ENCODE results near the gene MTUS2. TPM values are rescaled to one million over a fixed set of nuclear protein-coding genes. Genes with fewer than 3 reads are reported as not detected.

The MTUS2 gene
- polyA plus RNA-seq, 3 donors, result 0.03 to 7.4 TPM; not detected in 1

DNA sequence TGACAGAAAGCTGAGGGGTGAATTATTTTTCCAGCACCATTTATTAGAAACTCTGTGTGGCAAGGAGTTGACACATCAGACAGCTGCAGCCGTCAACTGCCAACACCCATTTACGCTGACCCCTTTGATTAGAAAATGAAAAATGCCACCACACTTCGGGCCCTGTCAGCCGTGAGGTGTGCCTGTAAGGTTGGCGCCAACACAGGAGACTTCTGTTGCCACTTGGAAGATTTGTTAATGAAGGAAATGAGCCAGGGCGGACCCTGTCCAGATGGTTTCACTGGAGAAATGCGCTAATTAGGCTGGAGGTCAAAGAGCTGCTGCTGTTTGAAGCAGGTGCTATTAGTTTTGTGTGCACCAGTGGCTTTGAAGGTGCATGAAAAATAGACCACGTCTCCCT is 297.5 kb downstream of the MTUS2 start:
- 79 to 89% (median 81%) methylated on average over 8 of the region's 8 CpGs for WGBS, 3 donors
- no peak overlapping the region for H3K27ac ChIP-seq (ENCODE audit: low read depth, low read length)

DNA sequence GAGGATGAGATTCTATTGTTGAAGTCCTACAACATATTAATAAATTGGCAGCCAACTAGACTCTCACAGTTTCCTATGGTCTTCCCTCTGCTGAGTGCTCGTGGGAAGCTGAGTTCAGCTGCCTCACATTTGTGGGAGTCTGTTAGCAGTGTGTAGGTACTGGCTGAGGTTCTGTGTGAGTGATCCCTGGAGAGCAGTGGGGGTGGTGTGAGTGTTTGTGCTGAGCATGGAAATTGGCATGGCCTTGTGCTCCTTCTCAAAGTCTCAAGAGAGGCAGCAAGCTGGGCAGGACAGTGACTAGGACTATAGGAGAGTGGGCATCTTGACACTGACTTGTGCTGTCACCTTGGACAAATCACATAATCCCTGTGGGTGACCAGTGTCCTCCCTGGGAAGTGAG is 298.3 kb downstream of the MTUS2 start:
- no peak overlapping the region for H3K27ac ChIP-seq (ENCODE audit: low read depth, low read length)
- WGBS, 3 donors, result 65% methylated on average over 1 of the region's 1 CpG

DNA sequence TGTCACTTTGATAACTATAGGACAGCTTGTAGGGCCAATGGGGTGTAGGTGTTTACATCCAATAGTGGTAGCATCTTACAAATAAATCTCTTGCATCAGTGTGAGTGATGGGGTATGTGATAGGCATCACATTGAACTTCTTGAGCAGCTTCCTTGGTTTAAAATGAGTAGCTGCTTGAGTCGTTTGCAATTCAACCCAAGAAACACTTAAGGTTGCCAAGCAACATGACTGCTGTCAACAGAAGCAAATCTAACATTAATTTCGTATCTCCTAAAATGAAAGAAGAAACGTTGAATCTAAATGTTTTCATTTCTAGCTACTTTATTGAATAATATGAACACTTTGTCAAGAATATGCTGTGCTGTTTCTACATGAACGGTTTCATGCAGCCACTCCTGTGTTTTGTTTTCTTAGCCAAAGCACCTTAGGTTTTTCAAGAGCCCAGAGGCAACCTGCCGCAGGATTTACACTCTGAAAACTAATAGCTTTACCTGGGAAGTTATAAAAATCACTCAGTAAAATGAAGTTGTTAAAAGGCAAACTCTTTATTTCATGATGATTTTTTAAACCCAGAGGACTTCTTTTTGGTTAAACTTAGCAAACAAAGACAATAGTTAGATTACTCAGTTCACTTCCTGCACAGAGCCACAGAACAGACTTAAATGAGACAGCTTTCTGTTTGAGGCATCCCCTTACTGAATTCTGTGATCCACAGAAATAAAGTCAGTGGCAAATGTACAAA is 305.2 kb downstream of the MTUS2 start:
- 36 to 44% (median 43%) methylated on average over 5 of the region's 5 CpGs for WGBS, 3 donors
- no peak overlapping the region for H3K27ac ChIP-seq (ENCODE audit: low read depth, low read length)

DNA sequence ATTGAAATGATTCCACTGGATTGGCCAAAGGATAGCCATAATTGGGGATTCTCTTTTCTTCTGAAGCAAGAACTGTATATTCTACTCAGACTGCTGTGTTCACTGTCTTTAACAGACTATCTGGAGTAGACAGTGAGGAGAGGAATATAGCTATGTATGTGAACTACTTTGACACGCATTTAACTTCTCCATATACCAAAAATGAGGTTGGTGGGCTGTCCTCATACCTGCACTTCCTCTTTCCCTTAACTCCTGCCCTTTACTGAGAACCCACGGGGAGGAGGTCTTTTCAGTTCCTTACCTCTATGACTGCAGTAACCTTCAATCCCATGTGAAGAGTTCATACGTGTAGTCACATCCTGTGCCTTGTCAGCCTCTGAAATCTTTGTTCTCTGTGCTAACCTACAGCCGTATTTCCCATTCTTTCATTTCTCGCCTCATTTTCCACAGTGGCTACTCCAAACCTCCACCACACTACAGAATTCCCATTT is 305.8 kb downstream of the MTUS2 start:
- WGBS, 3 donors, result 46 to 63% (median 60%) methylated on average over 5 of the region's 5 CpGs
- no peak overlapping the region for H3K27ac ChIP-seq (ENCODE audit: low read depth, low read length)

DNA sequence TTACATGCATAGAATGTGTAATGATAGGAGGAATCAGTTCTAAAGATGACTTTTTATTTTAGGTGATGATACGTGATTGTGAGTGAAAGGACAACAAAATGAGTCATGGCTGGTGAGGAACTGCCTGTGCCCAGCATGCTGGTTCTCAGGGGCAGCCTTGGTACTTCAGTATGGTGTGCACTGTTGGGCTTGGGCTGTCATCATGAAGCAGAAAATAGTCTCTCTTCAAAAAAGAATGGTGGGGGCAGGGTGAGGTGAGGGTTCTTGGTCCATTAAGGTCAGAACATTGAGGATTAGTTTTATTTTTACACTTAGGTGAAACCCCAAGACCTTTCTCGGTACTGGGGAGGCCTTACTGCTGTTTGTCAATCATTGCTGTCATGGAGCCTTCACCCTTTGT is 309.5 kb downstream of the MTUS2 start:
- 58 to 77% (median 74%) methylated on average over 2 of the region's 2 CpGs for WGBS, 3 donors
- H3K27ac ChIP-seq (ENCODE audit: low read depth, low read length), result no peak overlapping the region

DNA sequence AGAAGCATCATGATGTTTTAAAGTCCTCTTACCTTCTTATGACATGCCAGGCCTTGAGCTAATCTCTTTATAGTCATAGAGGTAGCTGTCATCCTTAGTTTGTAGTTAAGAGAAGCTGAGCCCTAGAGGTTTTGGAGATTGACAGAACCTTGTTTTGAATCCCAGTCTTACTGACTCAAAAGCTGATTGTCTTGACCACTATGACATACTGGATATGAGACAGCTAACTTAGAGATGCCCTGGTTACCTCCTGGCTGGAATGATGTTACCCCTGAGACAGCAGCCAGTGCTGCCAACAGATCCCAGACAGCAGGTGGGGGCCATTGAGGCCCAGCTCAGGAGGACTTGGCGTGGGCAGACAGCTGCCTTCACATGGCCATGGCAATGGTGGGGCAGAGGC is 311.0 kb downstream of the MTUS2 start:
- H3K27ac ChIP-seq (ENCODE audit: low read depth, low read length), result no peak overlapping the region
- 54 to 89% (median 74%) methylated on average over 1 of the region's 1 CpG for WGBS, 3 donors

DNA sequence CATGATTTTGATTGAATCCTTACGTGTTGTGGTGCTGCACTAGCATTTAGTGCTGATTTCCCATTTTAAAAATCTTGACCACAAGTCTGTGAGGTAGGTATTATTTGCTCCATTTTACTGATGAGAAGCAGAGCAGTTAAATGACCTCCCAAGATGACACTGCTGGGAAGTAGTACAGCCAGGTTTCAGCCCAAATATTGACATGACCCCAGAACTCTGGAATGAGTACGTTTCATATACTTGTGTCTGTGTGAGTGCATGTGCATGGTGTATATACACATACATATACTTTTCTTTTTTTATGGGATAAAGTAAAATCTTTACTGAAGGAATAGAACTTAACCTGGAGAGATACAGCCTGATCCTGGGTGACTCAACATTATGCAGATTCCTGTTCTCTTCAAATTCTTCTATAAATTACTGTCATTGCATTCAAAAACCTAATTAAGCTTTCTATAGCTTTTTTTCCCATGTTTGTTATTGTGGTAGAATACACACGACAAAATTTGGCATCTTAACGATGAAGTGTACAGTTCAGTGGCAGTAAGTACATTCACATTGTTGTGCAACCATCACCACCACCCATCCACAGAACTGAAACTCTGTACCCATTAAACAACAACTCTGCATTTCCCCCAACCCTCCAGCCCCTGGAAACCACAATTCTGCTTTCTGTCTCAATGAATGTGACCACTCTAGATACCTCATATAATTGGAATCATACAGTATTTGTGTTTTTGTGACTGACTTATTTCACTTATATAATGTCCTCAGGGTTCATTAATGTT is 311.9 kb downstream of the MTUS2 start:
- 69 to 76% (median 70%) methylated on average over 4 of the region's 4 CpGs for WGBS, 3 donors
- no peak overlapping the region for H3K27ac ChIP-seq (ENCODE audit: low read depth, low read length)

DNA sequence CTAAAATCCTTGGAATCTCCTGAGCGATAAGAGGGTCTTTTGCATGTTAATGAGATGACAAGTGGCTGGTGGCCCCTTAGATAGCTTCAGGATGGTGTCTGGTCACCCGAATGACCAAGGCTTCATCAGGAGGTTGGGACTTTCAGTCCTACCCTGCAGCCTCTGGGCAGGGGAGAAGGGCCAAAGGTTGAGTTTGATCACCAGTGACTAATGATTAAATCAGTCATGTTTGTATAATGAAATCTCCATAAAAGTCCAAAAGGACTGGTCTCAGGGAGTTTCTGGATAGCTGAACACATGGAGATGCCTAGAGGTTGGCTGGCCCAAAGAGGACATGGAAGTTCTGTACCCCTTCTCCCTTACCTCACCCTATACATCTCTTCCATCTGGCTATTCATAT is 316.2 kb downstream of the MTUS2 start:
- 86 to 95% (median 94%) methylated on average over 2 of the region's 2 CpGs for WGBS, 3 donors
- no peak overlapping the region for H3K27ac ChIP-seq (ENCODE audit: low read depth, low read length)

DNA sequence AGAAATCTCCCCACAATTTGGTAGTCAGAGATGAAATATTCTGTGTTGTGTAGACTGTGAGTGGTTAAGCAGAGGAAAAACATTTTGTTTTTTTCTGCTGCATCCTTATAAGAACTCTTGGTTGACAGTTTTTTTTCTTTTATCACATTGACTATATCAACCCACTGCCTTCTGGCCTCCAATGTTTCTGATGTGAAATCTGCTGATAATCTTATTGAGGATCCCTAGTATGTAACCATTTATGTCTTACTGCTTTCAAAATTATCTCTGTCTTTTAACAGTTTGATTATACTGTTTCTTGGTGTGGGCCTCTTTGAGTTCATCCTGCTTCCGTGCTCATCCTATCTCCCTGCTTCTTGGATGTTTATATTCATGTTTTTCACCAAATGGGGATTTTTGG is 316.9 kb downstream of the MTUS2 start:
- no peak overlapping the region for H3K27ac ChIP-seq (ENCODE audit: low read depth, low read length)
- WGBS, 3 donors, result 68 to 94% (median 86%) methylated on average over 1 of the region's 1 CpG

DNA sequence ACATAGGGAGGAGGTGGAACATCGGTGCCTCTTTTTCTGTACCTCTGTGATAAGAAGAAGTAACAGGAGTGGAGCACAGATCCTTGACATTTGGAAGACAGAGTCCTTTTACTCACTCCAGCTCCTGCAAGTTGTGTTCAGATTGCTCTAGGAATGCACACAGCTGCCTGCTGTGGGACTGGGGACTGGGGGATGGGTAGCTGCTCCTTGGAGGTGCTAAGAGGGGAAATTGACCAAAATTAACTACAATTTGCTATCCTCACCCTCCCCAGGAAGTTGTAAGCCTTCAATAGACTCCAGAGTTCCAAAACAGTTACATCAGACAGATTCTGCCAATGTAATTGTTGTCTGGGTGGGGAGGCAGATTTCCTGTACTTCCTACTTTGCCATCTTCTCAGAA is 317.9 kb downstream of the MTUS2 start:
- 82 to 91% (median 86%) methylated on average over 1 of the region's 1 CpG for WGBS, 3 donors
- no peak overlapping the region for H3K27ac ChIP-seq (ENCODE audit: low read depth, low read length)

DNA sequence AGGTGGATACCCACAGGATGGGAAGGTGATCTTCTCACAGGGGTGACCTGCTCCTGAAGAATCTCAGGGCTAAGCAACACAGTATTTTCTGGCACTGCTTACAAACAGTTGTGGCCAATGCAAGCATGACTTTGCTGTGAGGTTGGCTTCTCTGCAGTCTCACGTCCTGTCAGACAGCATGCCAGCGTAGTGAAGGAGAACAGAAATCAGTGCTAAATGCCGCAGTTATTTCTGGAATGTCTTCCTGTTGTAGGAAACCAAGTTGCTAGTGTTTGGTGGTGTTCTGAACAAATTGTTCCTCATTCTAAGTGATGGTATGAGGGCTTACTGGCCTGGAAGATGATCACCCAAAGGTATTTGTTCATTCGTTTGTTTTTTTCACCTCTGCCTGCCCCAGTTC is 320.1 kb downstream of the MTUS2 start:
- WGBS, 3 donors, result 13 to 21% (median 17%) methylated on average over 4 of the region's 4 CpGs

DNA sequence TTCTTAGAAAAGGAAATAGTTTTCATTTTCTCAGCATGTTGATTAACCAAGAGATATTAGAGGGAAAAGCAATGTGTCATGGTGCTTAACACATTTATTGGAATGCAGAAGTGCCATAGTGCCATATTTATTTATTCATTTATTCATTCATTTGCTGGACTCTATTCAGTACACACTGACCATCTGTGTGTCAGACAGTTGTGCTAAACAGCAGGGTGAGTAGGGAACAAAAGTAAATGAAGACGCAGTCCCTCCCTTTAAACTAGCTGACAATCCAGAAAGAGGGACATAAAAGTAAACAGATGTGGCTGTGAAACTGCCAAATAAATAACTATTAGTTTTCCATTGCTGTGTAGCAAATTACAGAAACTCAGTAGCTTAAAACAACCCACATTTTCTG is 323.7 kb downstream of the MTUS2 start:
- WGBS, 3 donors, result 68 to 92% (median 72%) methylated on average over 1 of the region's 1 CpG
- no peak overlapping the region for H3K27ac ChIP-seq (ENCODE audit: low read depth, low read length)

More for the DNA sequence above, 320.1 kb downstream of the MTUS2 start:
- H3K27ac ChIP-seq (ENCODE audit: low read depth, low read length), result no peak overlapping the region

DNA sequence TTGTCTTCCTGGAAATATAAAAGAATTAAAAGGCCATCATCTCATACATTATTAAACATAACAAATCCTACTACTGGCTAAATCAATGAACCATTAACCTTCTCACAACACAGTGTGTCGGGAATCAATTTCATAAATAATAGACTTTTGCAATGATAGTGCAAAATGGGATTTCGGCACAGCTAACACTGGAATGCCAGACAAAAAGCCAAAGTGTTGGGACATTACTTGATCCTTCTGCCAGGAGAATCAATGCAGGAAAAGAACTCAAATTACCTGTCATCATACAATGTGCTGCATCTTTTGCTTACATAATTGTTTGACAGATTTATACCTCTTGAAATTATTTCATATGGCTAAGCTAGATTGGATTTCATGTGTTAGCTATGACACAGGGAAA is 334.3 kb downstream of the MTUS2 start:
- WGBS, 3 donors, result 74 to 82% (median 77%) methylated on average over 2 of the region's 2 CpGs
- no peak overlapping the region for H3K27ac ChIP-seq (ENCODE audit: low read depth, low read length)

DNA sequence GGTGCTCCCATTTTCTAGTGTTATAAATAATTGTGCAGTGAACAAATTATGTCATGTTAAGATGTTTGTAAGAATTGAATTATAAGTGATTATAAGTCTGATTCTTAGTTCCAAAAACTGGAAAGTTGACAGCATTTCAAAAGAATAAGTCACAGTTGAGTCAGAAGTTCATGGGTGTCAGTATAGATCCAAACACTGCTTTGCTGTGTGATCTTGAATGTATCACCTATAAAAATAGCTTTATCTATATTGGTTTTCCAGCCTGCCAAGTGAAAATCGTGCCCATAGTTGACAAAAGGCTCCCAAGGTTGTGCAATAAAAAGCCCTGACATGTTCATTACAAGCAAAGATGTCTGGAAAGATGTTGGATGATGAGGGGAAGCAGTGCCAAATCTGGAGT is 336.0 kb downstream of the MTUS2 start:
- no peak overlapping the region for H3K27ac ChIP-seq (ENCODE audit: low read depth, low read length)
- WGBS, 3 donors, result 32 to 79% (median 59%) methylated on average over 1 of the region's 1 CpG

DNA sequence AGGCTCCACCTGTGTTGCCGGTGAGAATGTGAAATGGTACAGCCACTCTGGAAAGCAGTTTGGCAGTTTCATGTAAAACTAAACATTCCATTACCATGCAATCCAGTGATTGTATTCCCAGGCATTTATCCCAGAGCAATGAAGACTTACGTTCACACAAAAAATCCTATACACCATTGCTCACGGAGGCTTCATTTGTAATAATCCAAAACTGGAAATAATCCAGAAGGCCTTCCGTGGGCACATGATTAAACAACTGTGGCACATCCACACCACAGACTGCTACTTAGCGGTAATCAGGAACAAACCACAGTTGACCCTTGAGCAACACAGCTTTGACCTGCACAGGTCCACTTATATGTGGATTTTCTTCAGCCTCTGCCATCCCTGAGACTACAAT is 339.7 kb downstream of the MTUS2 start:
- WGBS, 3 donors, result 67 to 88% (median 82%) methylated on average over 5 of the region's 5 CpGs
- H3K27ac ChIP-seq (ENCODE audit: low read depth, low read length), result no peak overlapping the region

DNA sequence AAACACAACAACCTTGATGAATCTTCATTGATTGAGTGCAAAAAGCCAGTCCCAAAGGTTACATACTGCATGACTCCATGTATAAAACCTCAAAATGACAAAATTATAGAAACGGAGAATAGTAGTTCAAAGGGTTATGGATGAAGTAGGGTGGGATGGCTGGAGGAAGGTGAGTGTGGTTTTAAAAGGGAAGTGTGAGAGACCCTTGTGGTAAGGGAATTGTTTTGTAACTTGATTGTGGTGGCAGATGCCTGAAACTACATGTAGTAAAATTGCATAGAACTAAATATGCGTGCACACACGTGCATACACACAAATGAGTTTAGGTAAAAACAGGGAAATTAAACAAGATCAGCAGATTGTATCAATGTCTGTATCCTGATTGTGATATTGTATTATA is 340.7 kb downstream of the MTUS2 start:
- 40 to 56% (median 51%) methylated on average over 3 of the region's 3 CpGs for WGBS, 3 donors
- no peak overlapping the region for H3K27ac ChIP-seq (ENCODE audit: low read depth, low read length)

DNA sequence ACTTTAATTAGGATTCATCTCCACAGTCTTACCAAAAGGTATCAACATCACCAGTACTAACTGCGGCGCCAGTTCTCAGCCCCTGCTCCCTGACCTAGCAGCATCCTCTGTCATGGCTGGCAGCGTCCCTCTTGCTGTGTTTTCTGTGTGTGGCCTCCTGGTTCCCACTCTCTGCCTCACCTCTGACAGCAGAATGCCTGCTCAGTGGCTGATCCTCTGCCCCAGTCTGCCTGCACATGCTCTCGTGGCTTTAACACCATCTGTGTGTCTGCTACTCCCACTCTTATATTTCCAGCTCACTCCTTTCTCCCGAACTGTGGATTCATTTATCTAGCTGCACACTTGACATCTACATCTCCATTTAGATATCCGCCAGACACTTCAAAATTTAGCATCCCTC is 341.5 kb downstream of the MTUS2 start:
- H3K27ac ChIP-seq (ENCODE audit: low read depth, low read length), result no peak overlapping the region
- 60 to 68% (median 63%) methylated on average over 6 of the region's 6 CpGs for WGBS, 3 donors

DNA sequence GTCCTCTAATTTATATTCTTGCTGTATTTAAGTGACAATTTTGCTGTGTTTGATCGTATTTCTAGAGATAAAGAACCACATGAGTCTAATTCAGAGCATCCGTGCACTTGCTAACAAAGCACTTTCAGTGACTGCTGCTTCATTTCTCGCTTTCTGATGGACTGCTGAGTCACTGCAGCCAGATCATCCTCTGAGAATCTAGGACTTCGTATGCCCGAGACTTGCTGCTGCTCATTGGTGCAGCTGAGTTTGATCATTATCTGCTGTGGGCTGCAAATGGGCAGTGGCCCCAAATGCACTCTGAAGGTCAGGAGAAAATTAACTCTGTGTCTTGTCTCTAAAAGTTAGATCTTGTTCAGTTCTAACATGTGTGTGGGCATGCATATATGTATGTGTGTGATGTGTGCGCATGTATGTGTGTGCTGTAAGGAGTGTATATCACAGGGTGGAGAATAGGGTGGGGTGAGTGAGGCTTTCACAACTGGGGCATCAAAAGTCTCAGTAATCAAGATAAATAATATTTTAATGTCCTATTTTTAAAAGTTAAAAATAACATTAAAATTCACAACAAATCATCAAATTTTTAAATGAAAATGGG is 342.6 kb downstream of the MTUS2 start:
- 42 to 56% (median 56%) methylated on average over 6 of the region's 6 CpGs for WGBS, 3 donors
- H3K27ac ChIP-seq (ENCODE audit: low read depth, low read length), result no peak overlapping the region

DNA sequence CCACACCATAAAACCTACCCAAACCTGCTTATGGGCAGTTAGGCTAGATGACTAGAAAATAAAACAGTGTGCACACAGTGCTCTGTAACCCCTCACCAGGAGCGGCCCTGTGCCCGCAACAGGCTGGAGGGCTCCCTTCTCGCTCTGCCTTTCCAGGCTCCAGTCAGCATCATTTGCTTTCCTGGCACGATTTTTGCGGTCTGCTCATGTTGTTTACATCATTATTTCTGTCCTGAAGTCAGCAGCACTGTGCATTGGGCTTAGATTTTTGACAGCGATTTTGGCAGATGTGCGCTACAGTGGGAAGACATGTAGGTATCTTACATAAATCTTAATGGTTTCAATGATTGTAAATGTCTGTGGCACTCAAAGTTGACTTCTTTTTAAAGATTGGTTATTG is 344.0 kb downstream of the MTUS2 start:
- no peak overlapping the region for H3K27ac ChIP-seq (ENCODE audit: low read depth, low read length)
- WGBS, 3 donors, result 86 to 91% (median 87%) methylated on average over 7 of the region's 7 CpGs

All from adipose tissue (tissue), 3 donors.